PC-9 (cell line): ENCODE results near the gene MAP3K2. TPM values are rescaled to one million over a fixed set of nuclear protein-coding genes. Genes with fewer than 3 reads are reported as not detected.
A peak's percentile ranks its signal among the peaks of the same experiment; 100 is the strongest.

Experiments used
- Bru-seq: library from RNA; stranded (reverse); fragments of 400-500 nt; gene quantifications from one replicate; lab custom pipeline; 2021; lab: Mats Ljungman, UMichigan
- BruChase-seq, 2 experiments: library from RNA; stranded (reverse); fragments of 400-500 nt; gene quantifications; one replicate each; lab custom pipeline; 2021; lab: Mats Ljungman, UMichigan
- BruUV-seq: library from RNA; stranded (reverse); fragments of 400-500 nt; replicated peaks from 2 replicates; lab custom pipeline; 2021; lab: Mats Ljungman, UMichigan
- CTCF ChIA-PET: fragments of 300-600 bp; sonication (Branson Sonifier 250); formaldehyde crosslinking; loops from one replicate; lab custom pipeline; 2022; ENCODE audit warnings: antibody characterized with exemption; lab: Charles Lee
- POLR2A ChIA-PET: fragments of 300-600 bp; sonication (Branson Sonifier 250); formaldehyde crosslinking; loops from one replicate; lab custom pipeline; 2022; ENCODE audit warnings: antibody characterized with exemption; ENCODE audit not compliant: unreplicated experiment; lab: Charles Lee
- DNase-seq, 2 experiments: peaks; one replicate each; pipeline versions ENCODE4 v3.0.0 to v3.0.0-alpha.2; 2015 to 2022; ENCODE audit warnings: mixed read lengths in 1 of 2
- H2AFZ ChIP-seq: fragments of 200-600 bp; sonication (generic); 2 replicates; pipeline ENCODE4 v1.8.1; 2017; ENCODE audit warnings: antibody characterized with exemption
- H3F3A ChIP-seq: fragments of 200-600 bp; sonication (generic); 2 replicates; pipeline ENCODE4 v1.8.1; 2017; ENCODE audit warnings: antibody characterized with exemption, mild to moderate bottlenecking, low read depth; ENCODE audit not compliant: insufficient read depth
- H3K27ac ChIP-seq: fragments of 200-600 bp; sonication (generic); 2 replicates; pipeline ENCODE4 v1.6.1; 2016; ENCODE audit warnings: mixed run types
- H3K27me3 ChIP-seq: fragments of 200-600 bp; sonication (generic); 2 replicates; pipeline ENCODE4 v1.6.1; 2016; ENCODE audit warnings: low read depth, mixed run types; ENCODE audit not compliant: insufficient read depth
- H3K36me3 ChIP-seq: fragments of 200-600 bp; sonication (generic); 2 replicates; pipeline ENCODE4 v1.6.1; 2016; ENCODE audit warnings: low read depth, mixed run types
- H3K4me1 ChIP-seq: fragments of 200-600 bp; sonication (generic); replicated peaks from 2 replicates; pipeline ENCODE4 v1.6.1; 2016; ENCODE audit warnings: mixed run types; ENCODE audit not compliant: insufficient read depth
- H3K4me2 ChIP-seq: fragments of 200-600 bp; sonication (generic); 2 replicates; pipeline ENCODE4 v1.6.1; 2017; ENCODE audit warnings: mixed run types
- H3K4me3 ChIP-seq: fragments of 200-600 bp; sonication (generic); 2 replicates; pipeline ENCODE4 v1.6.1; 2016; ENCODE audit warnings: mixed run types
- H3K79me2 ChIP-seq: fragments of 200-600 bp; sonication (generic); 2 replicates; pipeline ENCODE4 v1.6.1; 2017; ENCODE audit warnings: low read depth, mixed run types
- H3K9me2 ChIP-seq: fragments of 200-600 bp; sonication (generic); 2 replicates; pipeline ENCODE4 v1.8.1; 2017; ENCODE audit warnings: mild to moderate bottlenecking; ENCODE audit not compliant: insufficient read depth
- H3K9me3 ChIP-seq: fragments of 200-600 bp; sonication (generic); 2 replicates; pipeline ENCODE4 v1.8.1; 2016; ENCODE audit warnings: low read depth; ENCODE audit not compliant: insufficient read depth
- H4K20me1 ChIP-seq: fragments of 200-600 bp; sonication (generic); 2 replicates; pipeline ENCODE4 v1.8.1; 2017; ENCODE audit not compliant: insufficient read depth
- EZH2 ChIP-seq: fragments of 200-600 bp; sonication (generic); IDR thresholded peaks from 2 replicates; pipeline ENCODE4 v1.8.0; 2017; ENCODE audit warnings: antibody characterized with exemption, low read depth
- intact Hi-C: fragments of 100-400 bp; cut with micrococcal nuclease; formaldehyde crosslinking; loops from one replicate; pipeline ENCODE4 v1.10.0; 2022; ENCODE audit not compliant: unreplicated experiment
- long read RNA-seq: library from polyadenylated mRNA; stranded (forward); transcript quantifications from one replicate; pipeline ENCODE4 v2.0.0, GENCODE V29; 2022
- total RNA-seq: library from RNA; stranded (reverse); gene quantifications from 2 replicates; pipeline ENCODE4 v1.2.3, GENCODE V29; 2021
- TF ChIP-seq, protein P1 (sequence below): fragments of 200-600 bp; sonication (generic); conservative IDR thresholded peaks from 2 replicates; pipeline ENCODE4 v1.6.1; 2017; ENCODE audit warnings: mixed run types, antibody characterized with exemption, mild to moderate bottlenecking, moderate library complexity

The MAP3K2 gene, protein sequence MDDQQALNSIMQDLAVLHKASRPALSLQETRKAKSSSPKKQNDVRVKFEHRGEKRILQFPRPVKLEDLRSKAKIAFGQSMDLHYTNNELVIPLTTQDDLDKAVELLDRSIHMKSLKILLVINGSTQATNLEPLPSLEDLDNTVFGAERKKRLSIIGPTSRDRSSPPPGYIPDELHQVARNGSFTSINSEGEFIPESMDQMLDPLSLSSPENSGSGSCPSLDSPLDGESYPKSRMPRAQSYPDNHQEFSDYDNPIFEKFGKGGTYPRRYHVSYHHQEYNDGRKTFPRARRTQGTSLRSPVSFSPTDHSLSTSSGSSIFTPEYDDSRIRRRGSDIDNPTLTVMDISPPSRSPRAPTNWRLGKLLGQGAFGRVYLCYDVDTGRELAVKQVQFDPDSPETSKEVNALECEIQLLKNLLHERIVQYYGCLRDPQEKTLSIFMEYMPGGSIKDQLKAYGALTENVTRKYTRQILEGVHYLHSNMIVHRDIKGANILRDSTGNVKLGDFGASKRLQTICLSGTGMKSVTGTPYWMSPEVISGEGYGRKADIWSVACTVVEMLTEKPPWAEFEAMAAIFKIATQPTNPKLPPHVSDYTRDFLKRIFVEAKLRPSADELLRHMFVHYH
- total RNA-seq (75.9 and 81.2 TPM in 2 replicates), Bru-seq, nascent RNA (percentile 91 among the genes with signal in this experiment), BruChase-seq, experiment 1, labeled RNA remaining after a 2-hour chase (percentile 94 among the genes with signal in this experiment), BruChase-seq, experiment 2, labeled RNA remaining after a 6-hour chase (percentile 94 among the genes with signal in this experiment)
- long read RNA-seq, partial matches to known transcripts: 2 of 34 reads
- long read RNA-seq, other reads (novel, unspliced or antisense): 32 of 34 reads

DNA sequence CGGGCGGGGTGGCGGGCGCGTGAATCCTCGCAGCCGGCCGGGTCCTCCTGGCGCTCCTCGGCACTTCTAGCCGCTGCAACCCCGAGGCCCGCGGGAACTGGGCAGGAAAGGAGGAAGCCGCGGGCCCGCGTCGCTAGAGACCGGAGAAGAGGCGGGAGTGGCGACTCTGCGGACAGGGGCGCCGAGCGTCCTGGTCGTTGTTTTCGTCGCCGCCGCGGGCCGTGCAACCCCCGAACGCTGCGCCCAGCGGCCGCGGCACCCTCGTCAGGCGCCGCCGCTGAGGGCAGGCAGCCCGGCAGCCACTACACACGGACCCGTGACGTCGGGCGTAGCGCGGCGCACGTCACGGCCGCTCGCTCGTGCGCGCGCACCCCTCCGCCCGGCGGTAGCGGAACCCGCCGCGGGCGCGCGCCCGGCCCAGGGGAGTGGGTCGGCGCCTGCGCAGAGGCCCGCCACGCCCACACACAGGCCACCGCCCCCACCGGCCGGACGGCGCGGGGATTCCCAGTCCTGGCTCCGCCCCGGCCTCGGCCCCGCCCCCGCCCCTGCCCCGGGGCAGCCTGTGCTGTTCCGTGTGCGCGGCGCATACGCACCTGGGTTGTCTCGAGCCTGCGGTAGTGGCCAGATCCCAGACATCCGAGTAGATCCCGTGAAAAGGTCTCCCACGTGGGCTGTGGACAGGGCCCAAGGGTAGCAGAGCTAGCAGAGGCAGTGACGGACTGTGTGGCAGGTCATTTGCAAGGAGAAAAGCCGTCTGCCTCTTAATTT, at the start of gene MAP3K2:
MAP3K2 (minus strand) TSS at position 321 of the 768 bp plus-strand sequence. CDS start 44,846 bp downstream, outside the sequence.
- peak within 1 kb of the TSS; percentile 94 for H3K4me2 ChIP-seq
- peaks cover 42% of the 10 kb centered on the region for H3K79me2 ChIP-seq
- H4K20me1 ChIP-seq: peaks cover 23% of the 10 kb centered on the region
- H3K27me3 ChIP-seq: no peaks in the 10 kb centered on the region
- ChIA-PET POLR2A (interaction anchor here (0.5 to 1.4 kb wide), 3 partner anchors 13 to 138 kb away, joined by 3 to 4 read pairs (median 4); partner anchors contain the start of gene IWS1), CTCF (interaction anchor here (0.7 to 1.2 kb wide), 3 partner anchors 15 to 28 kb away, joined by 3 to 5 read pairs (median 3); no protein-coding TSS in a partner anchor)
- H3K4me1 ChIP-seq: peaks cover 42% of the 10 kb centered on the region
- no TSS peak for BruUV-seq
- peak within 1 kb of the TSS; percentile 66 for H3K4me3 ChIP-seq
- no peaks in the 10 kb centered on the region for H3K9me3 ChIP-seq
- H3K36me3 ChIP-seq: 0 out of 2 replicates have a peak, but pooled peaks cover 4% of the 10 kb centered on the region
- H2AFZ ChIP-seq: peak within 1 kb of the TSS; percentile 99
- DNase-seq: peak; percentile 82 to 96
- no peak for TF ChIP-seq EZH2
- TF ChIP-seq, protein P1, sequence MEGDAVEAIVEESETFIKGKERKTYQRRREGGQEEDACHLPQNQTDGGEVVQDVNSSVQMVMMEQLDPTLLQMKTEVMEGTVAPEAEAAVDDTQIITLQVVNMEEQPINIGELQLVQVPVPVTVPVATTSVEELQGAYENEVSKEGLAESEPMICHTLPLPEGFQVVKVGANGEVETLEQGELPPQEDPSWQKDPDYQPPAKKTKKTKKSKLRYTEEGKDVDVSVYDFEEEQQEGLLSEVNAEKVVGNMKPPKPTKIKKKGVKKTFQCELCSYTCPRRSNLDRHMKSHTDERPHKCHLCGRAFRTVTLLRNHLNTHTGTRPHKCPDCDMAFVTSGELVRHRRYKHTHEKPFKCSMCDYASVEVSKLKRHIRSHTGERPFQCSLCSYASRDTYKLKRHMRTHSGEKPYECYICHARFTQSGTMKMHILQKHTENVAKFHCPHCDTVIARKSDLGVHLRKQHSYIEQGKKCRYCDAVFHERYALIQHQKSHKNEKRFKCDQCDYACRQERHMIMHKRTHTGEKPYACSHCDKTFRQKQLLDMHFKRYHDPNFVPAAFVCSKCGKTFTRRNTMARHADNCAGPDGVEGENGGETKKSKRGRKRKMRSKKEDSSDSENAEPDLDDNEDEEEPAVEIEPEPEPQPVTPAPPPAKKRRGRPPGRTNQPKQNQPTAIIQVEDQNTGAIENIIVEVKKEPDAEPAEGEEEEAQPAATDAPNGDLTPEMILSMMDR: no peak
- no peaks in the 10 kb centered on the region for H3K9me2 ChIP-seq
- H3K27ac ChIP-seq: peak within 1 kb of the TSS; percentile 81
- intact Hi-C loops: loop anchor here (1.0 to 2.0 kb wide), 3 partner anchors 10 to 35 kb away; no protein-coding TSS in a partner anchor
- peaks cover 25% of the 10 kb centered on the region for H3F3A ChIP-seq

DNA sequence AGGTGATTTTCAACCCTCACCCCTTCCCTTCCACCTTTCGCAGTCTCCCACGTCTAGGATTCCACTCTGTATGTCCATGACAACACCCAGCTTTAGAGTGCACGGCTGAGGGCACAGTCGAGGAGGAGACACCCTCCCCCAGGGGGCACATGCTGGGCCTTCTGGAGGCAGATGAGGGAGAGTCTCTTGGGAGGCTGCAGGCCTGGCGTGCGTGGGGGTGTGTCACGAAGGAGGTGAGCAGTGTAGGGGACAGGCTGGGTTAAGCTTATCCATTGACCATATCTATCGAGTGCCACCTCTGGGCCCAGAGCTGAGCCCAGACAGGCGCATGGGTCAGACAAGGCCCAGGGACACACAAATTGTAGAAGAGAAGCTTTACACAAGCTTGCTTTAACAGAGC, 49.3 kb upstream of the MAP3K2 start:
- intact Hi-C loops: no loop called here
- no TSS peak for BruUV-seq
- no peak overlapping the region for H3K4me2 ChIP-seq
- H2AFZ ChIP-seq: no peak overlapping the region
- no peak overlapping the region for H3K4me3 ChIP-seq
- DNase-seq: no peak
- H3F3A ChIP-seq: no peaks in the 10 kb centered on the region
- TF ChIP-seq, protein P1: no peak
- no peak for TF ChIP-seq EZH2
- H4K20me1 ChIP-seq: no peaks in the 10 kb centered on the region
- no peaks in the 10 kb centered on the region for H3K9me3 ChIP-seq
- H3K27ac ChIP-seq: no peak overlapping the region
- H3K9me2 ChIP-seq: no peaks in the 10 kb centered on the region
- H3K79me2 ChIP-seq: no peaks in the 10 kb centered on the region
- no peaks in the 10 kb centered on the region for H3K27me3 ChIP-seq
- no peaks in the 10 kb centered on the region for H3K36me3 ChIP-seq
- CTCF ChIA-PET: no interaction called here
- POLR2A ChIA-PET: no interaction called here
- H3K4me1 ChIP-seq: no peaks in the 10 kb centered on the region

DNA sequence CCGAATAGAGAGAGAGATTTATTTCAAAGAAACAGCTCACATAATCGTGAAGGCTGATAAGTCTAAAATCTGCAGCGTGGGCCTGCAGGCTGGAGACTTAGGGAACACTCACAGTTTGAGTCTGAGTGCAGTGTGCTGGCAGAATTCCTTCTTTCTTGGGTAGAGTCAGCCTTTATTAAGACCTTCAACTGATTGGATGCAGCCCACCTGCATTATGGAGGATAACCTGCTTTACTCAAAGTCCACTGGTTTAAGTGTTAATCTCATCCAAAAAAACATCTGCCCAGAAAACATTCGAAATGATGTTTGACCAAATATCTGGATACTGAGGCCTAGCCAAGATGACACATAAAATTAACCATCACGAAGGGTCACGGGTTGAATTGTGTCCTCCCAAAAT, 46.7 kb upstream of the MAP3K2 start:
- TF ChIP-seq EZH2: no peak
- TF ChIP-seq, protein P1: no peak
- DNase-seq: no peak
- no TSS peak for BruUV-seq
- H4K20me1 ChIP-seq: no peaks in the 10 kb centered on the region
- H3K4me1 ChIP-seq: 0 out of 2 replicates have a peak, but pooled peaks cover 5% of the 10 kb centered on the region
- no peaks in the 10 kb centered on the region for H3K36me3 ChIP-seq
- H3K9me2 ChIP-seq: no peaks in the 10 kb centered on the region
- no peak overlapping the region for H3K4me3 ChIP-seq
- CTCF ChIA-PET: no interaction called here
- no peak overlapping the region for H3K27ac ChIP-seq
- POLR2A ChIA-PET: no interaction called here
- no peak overlapping the region for H3K4me2 ChIP-seq
- no peaks in the 10 kb centered on the region for H3K79me2 ChIP-seq
- no peaks in the 10 kb centered on the region for H3K9me3 ChIP-seq
- intact Hi-C loops: no loop called here
- H2AFZ ChIP-seq: no peak overlapping the region
- no peaks in the 10 kb centered on the region; the same call in 1 of the 2 replicates for H3F3A ChIP-seq
- no peaks in the 10 kb centered on the region for H3K27me3 ChIP-seq
